HG02840 (cell line): Measurements from ENCODE around the gene NOPCHAP1.
A peak's percentile ranks its signal among the peaks of the same experiment; 100 is the strongest.
"Not testable (repeated sequence)": the region's sequence is repeated elsewhere in the genome, so short reads cannot be mapped to it uniquely, and the experiment has no call there.

Experiments used
- ATAC-seq: cut with Tn5 transposase; IDR thresholded peaks from one replicate; pipeline ENCODE4 v1.9.1; 2021; ENCODE audit warnings: mild to moderate bottlenecking, moderate library complexity, moderate number of reproducible peaks; ENCODE audit not compliant: unreplicated experiment, low FRiP score

The NOPCHAP1 gene, protein sequence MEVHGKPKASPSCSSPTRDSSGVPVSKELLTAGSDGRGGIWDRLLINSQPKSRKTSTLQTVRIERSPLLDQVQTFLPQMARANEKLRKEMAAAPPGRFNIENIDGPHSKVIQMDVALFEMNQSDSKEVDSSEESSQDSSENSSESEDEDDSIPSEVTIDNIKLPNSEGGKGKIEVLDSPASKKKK

DNA sequence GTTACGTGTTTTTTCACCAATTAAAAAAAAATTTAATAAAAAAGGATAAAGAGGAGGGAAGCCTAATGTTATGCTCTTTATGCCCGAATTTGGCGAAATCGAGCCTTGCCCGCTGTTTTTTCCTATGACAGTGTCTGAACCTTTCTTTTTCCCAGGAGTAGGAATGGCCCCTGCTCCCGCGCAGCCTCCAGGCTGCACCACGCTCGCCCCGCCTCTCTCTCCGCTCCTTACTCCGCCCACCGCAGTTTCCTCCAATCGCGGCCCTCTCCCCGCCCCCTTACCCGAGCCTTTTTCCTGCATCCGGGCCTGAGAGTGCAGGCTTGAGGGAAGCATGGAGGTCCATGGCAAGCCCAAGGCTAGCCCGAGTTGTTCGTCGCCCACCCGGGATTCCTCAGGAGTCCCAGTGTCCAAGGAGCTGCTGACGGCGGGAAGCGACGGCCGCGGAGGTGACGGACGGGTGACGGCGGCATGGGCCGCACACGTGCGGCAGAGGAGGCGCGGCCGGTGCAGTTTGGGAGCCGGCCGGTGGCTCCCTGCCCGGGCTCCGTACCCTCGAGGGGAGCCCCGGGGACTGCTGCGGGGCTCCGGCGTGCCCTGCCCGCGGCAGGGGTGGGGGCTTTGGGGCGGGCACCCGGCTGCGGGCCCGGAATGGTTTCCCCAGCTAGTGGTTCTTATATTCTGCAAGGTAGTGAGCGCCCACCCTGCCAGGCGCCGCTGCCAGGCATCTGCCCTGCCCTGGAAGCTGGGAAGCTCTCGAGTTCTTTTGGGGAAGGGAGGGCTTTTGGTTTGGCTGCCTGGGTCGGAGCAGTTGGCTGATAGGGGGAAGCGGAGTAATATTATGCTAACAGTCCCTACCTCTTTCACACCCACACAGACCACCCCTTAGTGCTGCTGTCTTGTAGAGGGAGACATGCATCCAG is at the start of gene NOPCHAP1:
NOPCHAP1 (plus strand) TSS at position 295 of the 920 bp plus-strand sequence; CDS start at position 332, 37 bp downstream.
- ATAC-seq = peak; percentile 95

DNA sequence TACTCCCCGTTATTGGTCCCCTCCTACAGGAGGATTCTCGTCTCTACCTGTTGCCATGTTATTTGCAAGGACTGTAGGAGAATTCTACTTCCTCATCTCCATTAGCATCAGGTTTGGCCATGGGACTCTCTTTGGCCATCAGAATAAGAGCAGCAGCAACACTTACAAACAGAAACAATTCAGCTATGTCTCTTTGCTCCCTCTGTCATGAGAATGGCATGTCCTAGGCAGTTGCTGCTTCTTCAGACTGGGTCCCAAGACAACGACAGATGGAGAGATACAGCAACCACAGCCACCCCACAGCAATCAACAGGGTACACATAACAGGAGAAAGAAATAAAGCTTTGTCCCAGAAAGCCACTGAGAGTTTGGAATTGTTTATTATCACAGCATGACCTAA is 47.7 kb upstream of the NOPCHAP1 start:
- ATAC-seq = no peak

DNA sequence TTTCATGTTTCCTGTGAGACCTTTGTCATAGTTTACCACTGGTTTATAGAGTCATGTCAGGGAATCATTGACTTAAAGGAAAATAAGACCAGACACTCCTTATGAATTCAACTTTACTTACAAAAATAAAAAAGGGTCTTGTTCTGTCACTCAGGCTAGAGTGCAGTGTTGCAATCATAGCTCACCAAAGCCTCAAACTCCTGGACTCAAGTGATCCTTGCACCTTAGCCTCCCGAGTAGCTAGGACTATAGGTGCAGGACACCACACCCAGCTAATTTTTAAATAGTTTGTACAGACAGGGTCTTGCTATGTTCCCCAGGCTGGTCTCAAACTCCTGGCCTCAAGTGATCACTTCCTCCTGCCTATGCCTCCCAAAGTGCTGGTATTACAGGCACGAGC is 47.0 kb upstream of the NOPCHAP1 start:
- ATAC-seq = no peak

DNA sequence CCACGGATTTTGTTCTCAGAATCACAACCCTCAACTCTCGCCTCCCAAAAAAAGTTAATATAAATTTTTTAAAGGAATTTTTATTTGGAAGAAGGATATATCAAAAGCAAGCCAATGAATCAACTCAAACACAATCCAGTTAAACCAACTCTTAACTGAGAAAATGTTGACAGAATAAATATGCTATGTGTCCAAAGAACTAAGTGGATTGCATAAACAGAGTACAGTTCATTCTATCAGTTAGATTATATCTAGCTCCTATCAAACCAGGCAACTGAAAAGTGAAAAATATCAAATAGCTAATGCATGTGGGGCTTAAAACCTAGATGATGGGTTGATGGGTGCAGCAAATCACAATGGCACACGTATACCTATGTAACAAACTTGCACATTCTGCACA is 44.7 kb upstream of the NOPCHAP1 start:
- ATAC-seq = no peak

DNA sequence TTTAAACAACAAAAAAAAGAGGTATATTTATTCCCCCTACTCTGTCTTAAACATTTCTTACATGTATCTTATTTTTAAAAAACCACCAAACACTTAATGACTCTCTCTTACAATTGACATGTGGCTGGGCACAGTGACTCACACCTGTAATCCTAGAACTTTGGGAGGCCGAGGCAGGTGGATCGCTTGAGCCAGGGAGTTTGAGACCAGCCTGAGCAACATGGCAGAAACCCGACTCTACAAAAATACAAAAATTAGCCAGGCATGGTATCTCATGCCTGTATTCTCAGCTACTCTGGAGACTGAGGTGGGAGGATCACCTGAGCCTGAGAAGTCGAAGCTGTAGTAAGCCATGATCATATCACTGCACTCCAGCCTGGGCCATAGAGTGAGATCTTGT is 44.0 kb upstream of the NOPCHAP1 start:
- ATAC-seq = no peak

DNA sequence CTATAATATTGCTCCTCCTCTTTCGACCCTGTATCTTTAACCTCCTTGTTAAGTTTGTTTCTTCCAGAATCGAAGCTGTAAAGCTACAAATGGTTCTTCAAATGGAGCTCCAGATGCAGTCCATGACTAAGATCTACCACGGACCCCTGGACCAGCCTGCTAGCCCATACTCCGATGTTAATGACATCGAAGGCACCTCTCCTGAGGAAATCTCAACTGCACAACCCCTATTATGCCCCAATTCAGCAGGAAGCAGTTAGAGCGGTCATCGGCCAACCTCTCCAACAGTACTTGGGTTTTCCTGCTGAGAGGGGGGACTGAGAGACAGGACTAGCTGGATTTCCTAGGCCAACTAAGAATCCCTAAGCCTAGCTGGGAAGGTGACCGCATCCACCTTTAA is 42.7 kb upstream of the NOPCHAP1 start:
- ATAC-seq = not testable (repeated sequence)

DNA sequence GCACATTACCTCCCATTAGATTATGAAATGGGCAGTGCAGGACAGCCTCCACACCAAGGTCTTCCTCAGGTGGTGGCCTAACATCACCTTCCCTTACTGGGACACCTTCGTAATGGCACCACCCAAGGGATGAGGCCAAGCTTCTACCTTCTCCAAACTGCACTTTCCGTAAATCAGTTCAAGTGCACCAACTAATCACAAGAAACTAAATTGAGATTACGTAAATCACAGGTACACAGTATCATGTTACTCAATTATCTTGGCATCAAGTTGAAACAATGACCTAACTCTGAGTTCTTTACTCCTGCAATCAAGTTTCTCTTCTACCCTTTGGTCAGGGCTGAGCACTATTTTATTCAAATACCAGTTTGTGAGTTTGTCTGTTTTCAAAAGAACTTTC is 41.9 kb upstream of the NOPCHAP1 start:
- ATAC-seq = no peak

DNA sequence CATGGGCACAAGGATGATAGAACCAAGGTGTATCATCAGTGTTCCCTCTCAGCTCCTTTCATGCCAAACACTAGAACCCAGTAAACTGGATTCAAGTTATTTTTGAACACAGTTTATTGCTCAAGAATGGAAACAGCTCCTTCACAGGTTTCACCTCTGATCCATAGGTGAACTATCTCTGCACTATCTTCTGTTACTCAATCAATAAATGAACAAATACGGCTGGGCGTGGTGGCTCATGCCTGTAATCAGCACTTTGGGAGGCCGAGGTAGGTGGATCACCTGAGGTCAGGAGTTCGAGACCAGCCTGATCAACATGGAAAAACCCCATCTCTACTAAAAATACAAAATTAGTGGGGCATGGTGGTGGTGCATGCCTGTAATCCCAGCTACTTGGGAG is 37.4 kb upstream of the NOPCHAP1 start:
- not testable (repeated sequence) for ATAC-seq

DNA sequence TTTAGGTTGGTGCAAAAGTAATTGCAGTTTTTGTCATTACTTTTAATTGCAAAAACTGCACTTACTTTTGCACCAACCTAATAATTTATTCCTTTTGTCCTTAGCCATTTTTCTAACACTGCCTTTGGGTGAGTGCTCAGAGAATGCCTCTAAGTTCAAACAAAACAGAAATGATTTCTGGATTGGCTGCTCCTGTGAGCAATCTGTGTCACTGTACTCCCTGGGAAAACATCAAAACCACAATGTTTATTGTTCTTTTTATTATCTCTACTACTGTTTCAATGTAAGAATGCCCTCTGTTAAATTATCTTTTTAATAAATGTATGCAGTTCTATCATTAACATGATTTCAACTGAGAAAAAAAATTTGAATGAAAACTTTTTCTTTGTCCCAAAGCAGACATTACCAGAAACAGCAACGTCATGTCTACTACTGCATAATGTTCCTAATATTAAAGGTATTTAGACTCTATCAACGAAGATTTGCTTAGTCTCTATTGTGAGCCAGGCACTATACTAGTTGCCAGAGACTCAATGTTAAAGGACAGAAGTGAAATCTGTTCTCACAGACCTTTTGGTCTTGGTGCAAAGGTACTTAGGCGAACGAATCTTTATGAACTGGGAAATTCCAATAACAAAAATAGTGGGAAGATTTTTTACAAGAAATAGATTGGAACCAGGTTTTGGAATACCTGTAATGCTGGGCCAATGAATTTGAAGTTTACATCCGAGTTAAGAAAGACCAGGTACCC is 34.2 kb upstream of the NOPCHAP1 start:
- no peak for ATAC-seq

DNA sequence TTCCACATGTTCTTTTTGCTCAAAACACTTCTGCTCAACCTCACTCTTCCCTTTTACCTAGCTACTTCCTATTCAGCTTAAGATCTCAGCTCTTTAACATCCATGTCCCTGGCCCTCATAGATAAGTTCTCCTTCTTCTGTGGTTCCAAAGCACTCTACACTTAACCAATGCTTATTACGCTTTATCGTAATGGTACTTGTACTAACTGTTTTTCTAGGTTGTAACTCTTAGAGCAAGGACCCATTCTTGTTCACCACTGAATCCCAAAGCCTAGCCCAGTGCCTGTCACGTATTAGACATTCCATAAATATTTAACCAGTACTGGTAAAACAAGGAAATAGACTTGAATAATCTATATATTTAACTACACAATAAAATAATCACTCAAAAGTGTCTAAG is 33.3 kb upstream of the NOPCHAP1 start:
- no peak for ATAC-seq

DNA sequence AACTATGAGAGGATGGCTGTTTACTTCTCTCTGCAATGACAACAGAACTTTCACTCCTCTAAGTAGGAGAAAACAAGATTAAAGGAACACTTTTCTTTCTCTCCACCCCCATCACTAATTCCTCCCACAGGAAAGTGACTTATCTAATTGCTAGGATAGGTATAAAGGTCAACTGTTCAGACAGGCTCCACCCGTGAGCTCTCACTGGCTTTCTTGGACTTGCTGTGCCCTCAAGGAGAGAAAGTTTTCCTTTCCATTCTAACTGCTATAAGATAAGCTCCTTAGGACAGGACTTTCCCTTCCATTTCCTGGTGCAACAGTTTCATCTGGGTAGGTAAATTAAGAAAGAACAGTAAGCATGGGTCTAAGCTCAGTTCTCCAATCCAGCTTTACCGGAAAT is 32.8 kb upstream of the NOPCHAP1 start:
- no peak for ATAC-seq

DNA sequence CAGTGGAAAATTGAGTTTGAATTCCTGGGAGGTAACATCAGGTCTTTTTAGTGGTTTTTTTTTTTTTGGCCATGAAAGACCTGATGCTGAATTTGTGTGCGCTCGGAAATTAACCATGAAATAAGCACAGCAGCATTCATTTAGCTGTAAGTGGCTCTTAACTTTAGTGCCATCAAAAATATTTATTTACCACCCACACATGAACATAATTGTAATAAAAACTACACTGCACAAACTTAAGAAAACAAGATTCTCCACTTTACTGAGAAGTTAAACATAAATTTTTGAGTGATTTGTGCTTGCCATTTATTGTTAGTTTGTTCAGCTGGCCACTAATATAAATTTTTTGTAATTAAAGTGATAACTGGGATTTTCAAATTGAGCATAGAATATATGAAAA is 30.4 kb upstream of the NOPCHAP1 start:
- ATAC-seq = no peak

DNA sequence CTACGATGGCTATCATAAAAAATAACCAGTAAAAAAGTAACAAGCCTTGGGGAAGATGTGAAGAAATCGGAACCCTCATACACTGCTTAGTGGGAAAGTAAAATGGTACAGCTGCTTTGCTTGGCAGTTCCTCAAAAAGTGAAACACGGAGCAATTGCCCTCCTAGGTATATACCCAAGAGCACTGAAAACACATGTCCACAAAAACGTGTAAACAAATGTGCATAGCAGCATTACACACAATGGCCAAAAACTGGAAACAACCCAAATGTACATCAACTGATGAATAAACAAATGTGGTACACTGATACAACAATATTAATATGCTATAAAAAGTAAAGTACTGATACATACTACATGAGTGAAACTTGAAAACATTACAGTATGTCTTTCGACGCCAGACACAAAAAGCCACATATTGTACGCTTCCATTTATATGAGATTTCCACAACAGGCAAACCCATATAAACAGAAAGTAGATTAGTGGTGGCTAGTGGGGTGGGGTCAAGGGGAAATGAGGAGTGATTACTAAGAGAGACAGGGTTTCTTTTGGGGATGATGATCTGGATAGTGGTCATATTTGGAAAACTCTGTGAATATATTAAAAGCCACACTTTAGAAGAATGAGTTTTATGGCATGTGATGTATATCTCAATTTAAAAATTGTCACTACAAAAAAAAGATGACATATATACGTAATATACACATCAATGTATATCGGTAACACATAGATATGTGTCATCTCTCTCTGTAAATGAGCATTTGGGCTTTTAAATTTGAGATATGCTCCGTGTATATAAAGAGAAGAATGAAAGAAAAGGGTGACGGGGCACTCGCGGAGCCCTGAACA is 29.0 kb upstream of the NOPCHAP1 start:
- ATAC-seq = no peak

DNA sequence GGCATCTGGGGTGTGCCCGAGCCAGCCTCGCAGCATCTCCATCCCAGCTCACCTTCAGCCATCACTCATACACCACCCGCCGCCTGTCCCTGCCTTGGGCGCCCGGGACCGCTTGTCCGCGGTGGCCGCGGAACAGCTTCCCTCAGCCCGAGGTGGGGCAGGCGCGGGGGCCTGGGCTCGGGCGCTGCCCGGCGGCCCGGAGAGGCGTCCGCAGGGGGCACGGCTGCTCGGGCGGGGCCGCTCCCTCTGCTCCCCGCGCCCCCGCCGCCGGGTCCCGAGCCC is 28.5 kb upstream of the NOPCHAP1 start:
- peak; percentile 33 for ATAC-seq

DNA sequence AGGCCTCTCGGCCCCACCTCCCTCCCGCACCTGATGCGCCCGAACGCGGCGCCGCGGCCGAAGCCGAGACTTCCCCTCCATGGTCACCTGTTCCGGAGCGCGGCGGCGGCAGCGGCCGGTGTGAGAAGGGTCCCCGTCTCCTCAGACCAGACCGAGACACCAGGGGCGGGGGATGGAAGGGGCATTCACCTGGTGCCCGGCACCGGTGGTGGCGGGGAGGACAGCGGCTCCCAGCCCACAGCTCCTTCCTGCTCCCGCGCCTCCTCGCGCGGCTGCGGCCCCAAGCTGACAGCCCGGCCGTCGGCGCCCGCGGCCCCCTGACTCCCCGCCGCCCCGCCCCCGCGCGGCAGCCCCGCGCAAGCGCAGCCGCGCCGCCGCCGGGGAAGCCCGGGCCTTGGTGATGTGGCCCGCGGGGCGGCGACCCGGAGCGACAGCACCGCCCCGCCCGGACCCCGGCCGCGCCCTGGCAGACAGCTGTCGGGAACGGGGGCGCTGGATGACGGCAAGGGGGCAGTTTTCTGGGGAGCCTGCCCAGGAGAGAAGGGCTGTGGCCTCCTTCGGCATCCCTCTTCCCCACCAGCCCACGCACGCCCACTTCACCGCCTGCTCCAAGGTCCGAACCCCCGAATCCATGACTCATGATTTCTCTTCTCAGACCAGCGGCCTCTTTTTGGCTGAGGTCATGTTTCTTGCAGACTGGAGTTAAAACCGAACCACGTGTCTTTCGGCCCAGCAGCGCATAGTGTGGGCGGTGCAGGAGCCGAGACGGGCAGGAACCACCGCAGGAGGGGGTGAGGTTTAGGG is 27.9 kb upstream of the NOPCHAP1 start, which contains the start of gene SLC41A2:
SLC41A2 (minus strand) TSS at position 290 of the 804 bp plus-strand sequence. CDS start 29,763 bp downstream, outside the sequence.
- peak; percentile 82 for ATAC-seq

DNA sequence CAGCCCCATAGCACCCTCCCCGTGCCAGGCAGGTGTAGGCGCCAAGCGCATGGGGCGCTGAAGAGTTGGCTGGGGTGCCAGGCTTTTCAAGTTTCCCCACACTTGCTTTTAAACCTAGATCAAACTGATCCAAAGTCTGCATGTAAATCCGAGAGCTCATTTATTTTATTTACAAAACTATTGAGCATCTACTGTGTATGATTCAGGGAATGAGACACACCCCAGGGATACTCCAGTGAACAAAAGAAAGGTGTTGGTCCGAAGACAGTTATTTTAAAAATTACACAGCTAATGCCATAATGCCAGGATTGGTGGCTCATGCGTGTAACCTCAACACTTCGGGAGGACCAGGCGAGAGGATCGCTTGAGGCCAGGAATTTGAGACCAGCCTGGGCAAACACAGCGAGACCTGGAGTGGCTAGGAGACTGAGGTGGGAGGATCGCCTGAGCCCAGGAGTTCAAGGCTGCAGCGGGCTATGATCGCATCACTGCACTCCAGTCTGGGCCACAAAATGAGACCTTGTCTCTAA is 27.2 kb upstream of the NOPCHAP1 start:
- ATAC-seq = no peak

DNA sequence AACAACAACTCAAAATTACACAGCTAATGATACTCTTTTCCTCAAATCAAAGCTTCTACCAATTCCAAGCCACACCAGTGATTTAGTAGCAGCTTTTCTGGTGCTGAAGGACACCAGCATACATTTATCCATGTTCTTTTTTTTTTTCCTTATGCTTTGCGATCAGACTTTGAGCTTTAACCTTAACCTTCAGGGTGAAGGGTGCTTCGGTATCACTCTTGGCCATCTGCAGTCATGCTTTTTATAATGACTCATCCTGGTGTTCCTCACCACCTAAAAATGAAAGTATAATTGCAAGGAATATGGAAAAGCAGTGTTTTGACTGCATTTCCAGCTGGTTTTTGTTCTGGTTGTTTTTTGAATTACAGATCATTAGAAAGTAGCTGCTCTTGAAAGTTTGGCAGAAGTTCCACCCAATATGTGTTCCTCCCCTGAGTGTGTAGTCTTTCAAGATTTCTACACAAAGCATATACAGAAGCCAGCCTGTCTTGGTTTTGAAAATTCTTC is 26.7 kb upstream of the NOPCHAP1 start:
- ATAC-seq = no peak

DNA sequence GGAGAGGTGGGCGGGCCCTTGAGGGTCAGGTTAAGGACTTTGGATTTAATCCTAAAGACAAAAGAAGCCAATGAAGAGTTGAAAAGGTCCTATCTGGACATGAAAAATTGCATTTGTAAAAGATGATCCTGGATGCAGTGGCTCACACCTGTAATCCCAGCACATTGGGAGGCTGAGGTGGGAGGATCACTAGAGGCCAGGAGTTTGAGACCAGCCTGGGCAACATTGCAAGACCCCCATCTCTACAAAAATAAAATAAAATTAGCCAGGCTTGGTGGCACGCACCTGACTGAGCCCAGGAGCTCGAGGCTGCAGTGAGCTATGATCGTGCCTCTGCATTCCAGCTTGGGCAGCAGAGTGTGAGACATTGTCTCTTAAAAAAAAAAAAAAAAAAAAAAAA is 25.7 kb upstream of the NOPCHAP1 start:
- ATAC-seq = no peak

DNA sequence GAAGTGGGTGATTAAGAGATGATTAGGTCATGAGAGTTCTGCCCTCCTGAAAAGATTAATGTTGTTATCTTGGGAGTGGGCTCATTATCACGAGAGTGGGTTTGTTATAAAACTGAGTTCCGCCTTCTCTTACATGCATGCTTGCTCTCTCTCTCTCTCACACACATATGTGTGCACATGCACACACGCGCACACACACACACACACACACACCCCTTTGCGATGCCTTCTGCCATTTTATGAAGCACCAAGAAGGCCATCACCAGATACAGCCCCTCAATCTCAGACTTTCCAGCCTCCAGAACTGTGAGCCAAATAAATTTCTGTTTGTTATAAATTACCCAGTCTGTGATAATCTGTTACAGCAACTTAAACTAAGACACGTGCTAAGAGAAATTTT is 22.4 kb upstream of the NOPCHAP1 start:
- no peak for ATAC-seq
